Lower leg skin (tissue), 4 donors: ENCODE results near the gene CFD. TPM values are rescaled to one million over a fixed set of nuclear protein-coding genes. Genes with fewer than 3 reads are reported as not detected.
"Not testable (repeated sequence)": the region's sequence is repeated elsewhere in the genome, so short reads cannot be mapped to it uniquely, and the experiment has no call there.

ENCODE experiments used
- DNase-seq, 2 donors: peaks; one replicate each; pipeline ENCODE4 v3.0.0-alpha.2; 2019; ENCODE audit warnings: low spot score in 2 of 2
- H3K4me3 ChIP-seq: fragments of 200-600 bp; sonication (generic); 2 replicates; pipeline ENCODE4 v1.5.1; 2017; ENCODE audit warnings: mild to moderate bottlenecking, low read depth; ENCODE audit not compliant: poor library complexity, severe bottlenecking
- POLR2A ChIP-seq, 2 donors: fragments of 450-650 bp; IDR thresholded peaks; one replicate each; pipeline ENCODE4 v1.6.1; 2016 to 2017; ENCODE audit warnings: antibody characterized with exemption in 2 of 2, mild to moderate bottlenecking in 1 of 2, moderate library complexity in 1 of 2
- WGBS, 2 donors: methylation state at CpG; one replicate each; pipeline ENCODE4 v1.1.5; 2018; 5-methylcytosine and 5-hydroxymethylcytosine counted together
- intact Hi-C: fragments of 100-400 bp; cut with DNase I; formaldehyde crosslinking; loops from one replicate; pipeline ENCODE4 v1.15.0; 2023; ENCODE audit warnings: low total_unique reads
- total RNA-seq, 4 donors: library from RNA; depleted of rRNA; stranded (reverse); fragments of >200 nt; gene quantifications; one replicate each; pipeline ENCODE4 v1.1.0, GENCODE V29; 2016
- TF ChIP-seq, protein P1 (sequence below), 3 donors: fragments of 450-650 bp; IDR thresholded peaks; one replicate each; pipeline ENCODE4 v1.5.1; 2016; ENCODE audit warnings: antibody characterized with exemption in 3 of 3, mild to moderate bottlenecking in 3 of 3, moderate library complexity in 2 of 3

Gene CFD
- total RNA-seq, 4 donors from 2014 or later = 263 to 871 (median 364) TPM

DNA sequence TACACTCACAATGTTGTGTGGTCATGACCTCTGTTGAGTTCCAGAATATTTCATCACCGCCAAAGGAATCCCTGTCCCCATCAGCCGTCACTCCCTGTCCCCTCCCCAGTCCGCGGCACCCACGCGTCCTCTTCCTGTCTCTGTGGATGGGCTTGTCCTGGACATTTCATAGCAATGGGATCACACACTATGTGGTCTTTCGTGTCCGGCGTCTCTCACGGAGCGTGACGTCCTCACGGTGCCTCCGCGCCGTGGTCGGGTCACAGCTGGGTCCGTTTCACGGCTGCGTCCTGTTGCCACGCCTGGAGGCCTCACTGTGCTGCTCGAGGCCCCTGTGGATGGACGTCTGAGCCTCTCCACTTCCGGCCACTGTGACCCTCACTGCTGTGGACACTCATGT is 25.2 kb upstream of the CFD start:
- TF ChIP-seq POLR2A (IDR thresholded peaks at IDR 0.05) = no peak
- TF ChIP-seq, protein P1, sequence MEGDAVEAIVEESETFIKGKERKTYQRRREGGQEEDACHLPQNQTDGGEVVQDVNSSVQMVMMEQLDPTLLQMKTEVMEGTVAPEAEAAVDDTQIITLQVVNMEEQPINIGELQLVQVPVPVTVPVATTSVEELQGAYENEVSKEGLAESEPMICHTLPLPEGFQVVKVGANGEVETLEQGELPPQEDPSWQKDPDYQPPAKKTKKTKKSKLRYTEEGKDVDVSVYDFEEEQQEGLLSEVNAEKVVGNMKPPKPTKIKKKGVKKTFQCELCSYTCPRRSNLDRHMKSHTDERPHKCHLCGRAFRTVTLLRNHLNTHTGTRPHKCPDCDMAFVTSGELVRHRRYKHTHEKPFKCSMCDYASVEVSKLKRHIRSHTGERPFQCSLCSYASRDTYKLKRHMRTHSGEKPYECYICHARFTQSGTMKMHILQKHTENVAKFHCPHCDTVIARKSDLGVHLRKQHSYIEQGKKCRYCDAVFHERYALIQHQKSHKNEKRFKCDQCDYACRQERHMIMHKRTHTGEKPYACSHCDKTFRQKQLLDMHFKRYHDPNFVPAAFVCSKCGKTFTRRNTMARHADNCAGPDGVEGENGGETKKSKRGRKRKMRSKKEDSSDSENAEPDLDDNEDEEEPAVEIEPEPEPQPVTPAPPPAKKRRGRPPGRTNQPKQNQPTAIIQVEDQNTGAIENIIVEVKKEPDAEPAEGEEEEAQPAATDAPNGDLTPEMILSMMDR (IDR thresholded peaks at IDR 0.05) = no peak
- H3K4me3 ChIP-seq = no peak overlapping the region
- DNase-seq = no peak
- WGBS, 2 donors = 71 to 79% methylated on average over 24 of the region's 24 CpGs
- intact Hi-C loops = no loop called here

DNA sequence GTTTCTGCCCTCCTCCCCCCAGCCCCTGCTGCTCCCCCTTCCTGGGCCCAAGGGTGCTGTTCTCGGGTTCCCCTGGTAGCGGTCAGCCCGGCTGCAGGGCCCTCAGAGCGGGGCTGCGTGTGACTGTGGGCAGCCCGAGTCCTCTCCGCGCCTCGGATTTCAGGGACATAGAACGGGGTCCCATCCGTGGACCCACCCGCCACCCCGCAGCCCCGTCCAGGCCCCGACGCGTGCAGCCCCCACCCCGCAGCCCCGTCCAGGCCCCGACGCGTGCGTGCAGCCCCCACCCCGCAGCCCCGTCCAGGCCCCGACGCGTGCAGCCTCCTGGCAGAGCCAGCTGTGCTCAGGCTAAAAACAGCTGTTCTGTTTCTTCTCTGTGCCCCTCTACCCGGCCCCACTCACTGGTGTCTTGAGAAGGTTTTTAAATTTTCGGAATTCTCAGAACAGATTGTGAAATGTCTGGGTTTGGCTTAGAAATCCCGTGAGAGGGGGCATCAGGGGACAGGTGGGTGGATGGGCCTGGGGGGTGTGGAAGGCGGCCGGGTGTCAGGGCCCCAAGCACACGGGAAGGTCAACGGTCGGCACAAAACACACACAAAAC is 24.2 kb upstream of the CFD start:
- TF ChIP-seq, protein P1 (IDR thresholded peaks at IDR 0.05) = no peak
- no peak for TF ChIP-seq POLR2A (IDR thresholded peaks at IDR 0.05)
- intact Hi-C loops = no loop called here

DNA sequence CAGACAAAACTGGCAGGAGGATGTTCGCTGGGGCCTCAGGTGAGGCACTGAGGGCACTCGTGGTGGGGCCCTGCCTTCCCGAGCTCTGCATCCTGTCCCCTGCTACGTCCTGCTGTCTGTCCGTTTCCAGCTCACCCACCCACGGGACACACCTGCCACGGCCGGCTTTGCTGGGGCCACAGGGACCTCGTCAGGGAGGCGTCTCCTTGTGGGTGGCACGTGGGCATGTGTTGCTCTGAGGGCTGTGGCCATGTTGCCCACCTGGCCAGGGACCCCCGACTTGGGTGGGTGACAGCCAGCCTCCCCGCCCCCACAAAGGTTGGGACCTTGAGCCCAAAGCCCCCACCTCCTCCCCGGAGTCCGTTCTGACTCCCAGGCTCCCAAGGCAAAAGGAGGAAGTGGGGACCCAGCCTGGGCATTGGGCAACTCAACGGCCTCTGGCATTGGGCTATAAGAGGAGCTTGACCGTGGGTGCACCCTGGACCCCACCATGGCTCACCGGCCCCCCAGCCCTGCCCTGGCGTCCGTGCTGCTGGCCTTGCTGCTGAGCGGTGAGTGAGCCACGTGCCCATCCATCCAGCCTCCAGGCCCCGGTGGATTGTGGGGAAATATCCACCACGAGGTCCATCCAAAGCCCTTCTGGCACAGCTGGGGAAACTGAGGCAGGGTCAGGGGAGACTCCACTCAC is 18.8 kb upstream of the CFD start, which contains the start of gene PRTN3:
Gene PRTN3, plus strand, starts transcription at position 481 of the 688 bp plus-strand sequence. Its CDS starts 10 bp downstream, at position 491.
- no peak for TF ChIP-seq POLR2A (IDR thresholded peaks at IDR 0.05)
- TF ChIP-seq, protein P1 (IDR thresholded peaks at IDR 0.05) = no peak
- intact Hi-C loops = loop anchor here (10.0 kb wide), 1 partner anchor 76 kb away; no protein-coding TSS in a partner anchor
- WGBS, 2 donors = 65 to 68% methylated on average over 17 of the region's 24 CpGs
- no peak within 1 kb of the TSS for H3K4me3 ChIP-seq
- DNase-seq = no peak

More for the DNA sequence above, 24.2 kb upstream of the CFD start:
- 24 to 61% methylated on average over 18 to 32 of the region's 36 CpGs for WGBS, 2 donors
- DNase-seq = no peak
- H3K4me3 ChIP-seq = no peak overlapping the region

DNA sequence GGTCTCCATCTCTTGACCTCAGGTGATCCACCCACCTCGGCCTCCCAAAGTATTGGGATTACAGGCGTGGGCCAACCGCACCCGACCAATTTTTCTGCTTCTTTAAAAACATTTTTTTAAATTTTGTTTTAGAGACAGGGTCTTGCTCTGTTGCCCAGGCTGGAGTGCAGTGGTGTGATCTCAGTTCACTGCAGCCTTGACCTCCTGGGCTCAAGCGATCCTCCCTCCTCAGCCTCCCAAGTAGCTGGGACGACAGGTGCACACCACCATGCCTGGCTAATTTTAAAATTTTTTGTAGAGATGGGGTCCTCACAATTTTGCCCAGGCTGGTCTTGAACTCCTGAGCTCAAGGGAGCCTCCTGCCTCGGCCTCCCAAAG is 16.7 kb upstream of the CFD start:
- intact Hi-C loops = loop anchor here (10.0 kb wide), 1 partner anchor 78 kb away; no protein-coding TSS in a partner anchor
- WGBS, 2 donors = 73 to 74% methylated on average over 7 of the region's 7 CpGs
- not testable (repeated sequence) for DNase-seq

DNA sequence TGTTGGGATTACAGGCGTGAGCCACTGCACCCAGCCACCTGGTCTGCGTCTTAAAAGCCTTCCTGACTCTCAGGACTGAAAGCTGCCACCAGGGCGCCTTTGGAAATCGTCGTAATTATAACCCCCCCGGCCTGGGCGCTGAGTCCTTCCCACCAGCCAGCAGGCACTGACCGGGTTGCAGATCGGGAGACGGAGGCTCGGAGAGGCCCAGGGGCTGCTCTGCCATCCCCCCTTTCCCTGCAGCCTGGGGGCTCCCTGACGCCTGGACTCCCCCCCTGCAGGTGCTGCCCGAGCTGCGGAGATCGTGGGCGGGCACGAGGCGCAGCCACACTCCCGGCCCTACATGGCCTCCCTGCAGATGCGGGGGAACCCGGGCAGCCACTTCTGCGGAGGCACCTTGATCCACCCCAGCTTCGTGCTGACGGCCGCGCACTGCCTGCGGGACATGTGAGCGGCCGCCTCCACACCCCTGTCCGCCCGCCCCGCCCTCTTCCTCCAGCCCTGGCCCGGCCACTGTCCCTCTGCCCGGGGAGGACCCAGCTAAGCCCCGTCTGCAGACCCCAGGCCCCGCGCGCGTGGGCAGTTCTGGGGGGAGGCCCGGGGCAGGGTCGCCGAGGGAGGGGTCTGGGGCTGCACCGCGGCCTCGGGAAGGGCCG is 16.2 kb upstream of the CFD start:
- no peak for DNase-seq
- no peak overlapping the region for H3K4me3 ChIP-seq
- intact Hi-C loops = loop anchor here (10.0 kb wide), 1 partner anchor 79 kb away; no protein-coding TSS in a partner anchor
- TF ChIP-seq POLR2A (IDR thresholded peaks at IDR 0.05) = no peak
- TF ChIP-seq, protein P1 (IDR thresholded peaks at IDR 0.05) = no peak
- WGBS, 2 donors = 5 to 15% methylated on average over 14 to 22 of the region's 46 CpGs

More for the DNA sequence above, 16.7 kb upstream of the CFD start:
- H3K4me3 ChIP-seq = not testable (repeated sequence)
